Panc1 (cell line): Measurements from ENCODE around the gene RUSF1.

Source experiments
- CTCF ChIP-seq: fragments of 450-650 bp; IDR thresholded peaks from 2 replicates; pipeline ENCODE4 v1.5.1; 2017; ENCODE audit warnings: mild to moderate bottlenecking
- POLR2AphosphoS5 ChIP-seq: IDR thresholded peaks from 2 replicates; pipeline ENCODE4 v1.6.1; 2012; ENCODE audit warnings: mild to moderate bottlenecking, low read depth, low read length, moderate library complexity
- REST ChIP-seq, 2 experiments: IDR thresholded peaks; 2 replicates each; pipeline ENCODE4 v1.6.1; 2011 to 2012; ENCODE audit warnings: low read depth in 2 of 2, control low read depth in 1 of 2, low read length in 1 of 2, mild to moderate bottlenecking in 1 of 2, moderate library complexity in 1 of 2; ENCODE audit not compliant: insufficient read depth in 1 of 2
- SIN3A ChIP-seq: IDR thresholded peaks from 2 replicates; pipeline ENCODE4 v1.6.1; 2012; ENCODE audit warnings: low read depth, mild to moderate bottlenecking, low read length, moderate library complexity, borderline replicate concordance; ENCODE audit not compliant: insufficient read depth

- no peak for TF ChIP-seq CTCF
- TF ChIP-seq POLR2AphosphoS5 = no peak
- TF ChIP-seq SIN3A = no peak
- TF ChIP-seq REST (IDR thresholded peaks at IDR 0.05; ENCODE audit: insufficient read depth in 1 of 2, low read depth in 2 of 2, low read length in 1 of 2) = no peak
These were observed 36.8 kb downstream of the RUSF1 start for GRCh38 chr16:31471241-31471874.
